ENCODE measurements around the gene RSRC1.
"Not testable (repeated sequence)": the region's sequence is repeated elsewhere in the genome, so short reads cannot be mapped to it uniquely, and the experiment has no call there.

The RSRC1 gene

DNA sequence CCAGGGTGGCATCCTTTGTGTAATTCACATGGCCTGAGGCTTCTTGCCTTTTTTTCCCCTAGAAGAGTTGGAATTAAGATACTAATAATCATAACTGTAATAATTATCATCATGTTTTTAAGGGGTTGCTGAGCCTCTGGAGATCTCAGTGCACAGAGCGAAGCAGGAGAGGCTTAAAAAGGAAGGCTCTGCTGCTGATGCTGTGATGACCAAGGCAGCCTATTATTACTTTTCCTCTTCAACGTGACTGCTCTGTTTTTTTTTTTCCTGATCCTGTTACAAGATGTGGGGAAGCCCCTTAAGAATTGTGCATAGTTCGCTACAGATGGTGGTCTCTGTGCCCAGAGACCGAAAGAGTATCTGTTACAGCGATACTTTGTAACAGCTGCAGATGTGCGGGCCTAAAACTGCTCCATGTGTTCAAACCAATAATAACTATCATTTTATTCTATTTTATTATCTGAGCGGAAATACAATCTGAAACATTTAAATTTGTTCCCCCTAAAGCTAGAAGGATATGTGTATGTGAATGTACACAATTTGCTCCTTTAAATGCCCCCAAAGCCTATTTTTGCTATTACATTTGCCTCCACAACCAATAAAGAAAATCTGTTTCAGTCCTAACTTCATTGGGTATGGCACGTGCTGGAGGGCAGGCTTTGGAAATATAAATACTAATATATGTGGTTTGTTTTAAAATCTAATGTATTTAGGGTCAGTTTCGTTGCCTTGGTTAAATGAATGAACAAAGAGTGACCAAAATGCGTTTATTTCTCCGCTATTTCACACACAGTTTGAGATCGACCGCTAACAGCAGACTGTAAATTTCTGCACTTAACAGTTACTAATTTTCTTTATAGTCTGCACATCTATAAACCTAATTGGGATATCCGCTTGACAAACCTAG lies 8.3 kb upstream of the RSRC1 start:
- no peak for DNase-seq

DNA sequence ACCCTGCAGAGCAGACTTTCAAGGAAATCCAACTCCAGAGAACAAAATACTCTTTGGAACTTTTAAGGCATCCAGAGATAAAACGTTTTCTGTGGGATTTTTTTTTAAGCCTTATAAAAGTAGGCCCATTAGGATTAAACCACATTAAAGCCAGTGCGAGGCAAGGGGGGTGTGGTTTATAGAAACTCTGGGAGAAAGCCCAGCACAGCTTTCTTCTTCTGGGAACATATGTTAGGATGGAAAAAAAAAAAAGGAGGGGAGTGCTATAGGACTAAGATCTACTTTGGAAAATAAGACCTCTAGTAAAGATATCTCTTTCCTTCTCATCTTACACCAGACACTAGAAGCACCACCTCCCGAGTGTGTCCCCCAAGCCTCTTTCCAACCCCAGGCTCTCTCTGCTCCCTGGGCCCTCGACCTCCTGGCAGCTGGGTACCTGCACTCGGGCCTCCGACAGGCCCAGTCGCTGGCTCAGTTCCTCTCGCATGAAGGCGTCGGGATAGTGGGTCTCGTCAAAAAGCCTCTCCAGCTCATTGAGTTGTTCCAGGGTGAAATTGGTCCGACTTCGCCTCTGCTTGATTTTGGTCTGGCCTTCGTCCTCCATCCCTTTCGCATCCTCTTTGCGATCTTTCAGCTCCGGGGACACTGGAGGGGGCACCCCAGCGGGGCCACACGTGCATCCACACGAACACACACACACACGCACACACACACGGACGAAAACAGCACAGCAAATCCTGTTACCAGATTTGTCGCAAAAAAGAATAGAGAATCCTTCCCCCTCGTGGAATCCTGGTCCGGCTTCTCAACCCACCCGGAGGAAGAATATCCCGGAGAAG lies 7.4 kb upstream of the RSRC1 start:
- DNase-seq = no peak

DNA sequence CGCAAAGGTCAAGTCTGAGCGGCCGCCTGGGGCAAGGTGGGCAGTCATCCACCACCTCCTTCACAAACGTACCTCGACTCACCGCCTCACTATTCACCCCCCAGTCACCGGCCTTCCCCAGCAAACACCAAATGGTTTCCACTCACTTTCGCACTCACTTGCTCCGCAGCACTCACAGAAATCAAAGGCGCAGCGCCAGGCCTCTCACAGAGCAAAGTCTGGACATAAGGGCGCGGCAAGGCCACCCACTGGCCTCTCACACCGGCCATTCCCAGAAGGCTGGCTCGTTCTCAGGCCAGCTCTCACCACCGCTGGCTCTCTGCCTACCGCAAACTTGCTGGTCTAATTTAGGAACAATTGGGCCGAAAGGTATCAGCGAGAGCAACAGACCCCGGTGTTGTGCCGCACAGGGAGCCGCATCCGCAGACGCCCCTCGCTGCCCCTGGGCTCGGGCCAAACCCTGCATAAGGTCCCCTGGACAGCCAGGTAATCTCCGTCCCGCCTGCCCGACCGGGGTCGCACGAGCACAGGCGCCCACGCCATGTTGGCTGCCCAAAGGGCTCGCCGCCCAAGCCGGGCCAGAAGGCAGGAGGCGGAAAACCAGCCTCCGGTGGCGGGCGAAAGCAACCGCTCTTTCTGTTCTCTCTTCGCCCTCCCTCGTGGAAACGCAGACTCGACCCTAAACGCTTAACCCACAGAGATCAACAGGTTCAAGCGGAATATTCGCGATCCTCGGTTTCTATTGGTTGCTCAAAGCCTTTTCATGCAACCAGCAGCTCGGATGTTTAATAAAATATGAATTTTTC lies 6.6 kb upstream of the RSRC1 start:
- no peak for DNase-seq

DNA sequence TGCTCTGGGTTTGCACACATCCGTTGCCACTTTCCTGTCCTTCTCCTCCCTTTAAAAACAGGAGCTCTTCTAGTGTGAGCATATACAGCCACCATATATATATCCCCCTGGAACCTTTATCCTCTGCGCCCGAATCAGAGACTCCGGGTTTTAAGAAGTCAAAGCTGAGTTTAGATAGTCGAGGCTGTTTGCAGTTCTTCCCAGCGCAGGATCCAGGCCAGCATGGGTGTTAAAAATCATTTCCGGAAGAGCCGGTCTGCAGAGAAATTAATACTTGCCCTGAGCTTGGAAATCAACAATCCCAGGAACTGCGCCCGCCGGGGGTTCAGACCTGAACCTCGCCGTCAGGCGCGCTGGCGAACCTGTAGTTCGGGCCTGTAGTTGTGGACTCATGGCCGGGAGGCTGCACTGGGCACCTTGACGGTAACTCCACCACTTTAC lies 6.0 kb upstream of the RSRC1 start:
- DNase-seq = no peak

DNA sequence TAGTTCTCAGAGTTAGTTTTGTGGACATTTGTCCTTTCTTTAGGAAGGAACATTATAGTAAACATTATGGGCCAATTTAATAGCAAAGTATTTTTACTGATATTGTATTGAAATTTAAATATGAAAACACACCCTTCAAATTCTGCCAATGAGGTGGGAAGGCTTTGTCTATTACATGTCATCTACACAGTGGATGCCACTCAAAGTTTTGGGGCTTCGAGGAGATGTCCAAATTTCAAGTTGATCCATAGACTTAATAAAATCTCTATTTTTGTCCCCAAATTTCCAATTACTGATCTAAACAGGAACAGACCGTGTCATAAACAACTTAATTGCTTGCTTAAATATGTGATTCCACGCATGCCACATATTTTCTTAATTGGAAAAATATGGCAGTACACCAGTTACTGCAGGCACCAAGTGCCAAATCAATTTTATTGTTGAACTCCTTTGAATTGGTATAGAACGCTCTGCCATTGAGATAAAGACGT lies 5.4 kb upstream of the RSRC1 start:
- DNase-seq = no peak

DNA sequence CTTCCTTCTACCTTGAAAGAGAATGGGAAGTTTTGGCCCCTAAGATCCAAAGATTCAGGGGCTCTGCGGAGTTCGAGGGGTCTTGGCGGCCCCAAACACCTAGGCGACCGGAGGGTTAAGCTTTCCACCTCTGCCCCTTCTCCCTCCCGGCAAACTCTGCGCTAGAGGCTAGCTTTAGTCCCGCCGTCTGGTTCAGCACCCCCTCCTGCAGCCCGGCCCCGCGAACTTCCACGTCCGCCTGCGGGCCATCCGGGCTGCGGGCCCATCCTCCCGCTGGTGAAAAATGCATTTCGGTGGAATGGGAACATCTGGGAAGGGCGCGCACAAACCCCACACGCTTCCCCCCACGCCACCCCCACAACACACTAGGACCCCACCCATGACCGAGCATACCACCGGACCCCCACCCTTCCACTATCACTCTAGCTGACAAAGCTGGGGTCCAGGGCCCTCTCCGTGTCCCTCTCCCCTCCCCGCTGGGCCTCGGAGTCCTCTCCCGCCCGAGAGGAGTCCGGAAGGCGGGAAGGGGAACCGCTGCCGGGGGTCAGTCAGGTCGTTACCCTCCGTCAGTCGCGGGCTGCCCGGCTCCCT lies 4.7 kb upstream of the RSRC1 start:
- no peak for DNase-seq

DNA sequence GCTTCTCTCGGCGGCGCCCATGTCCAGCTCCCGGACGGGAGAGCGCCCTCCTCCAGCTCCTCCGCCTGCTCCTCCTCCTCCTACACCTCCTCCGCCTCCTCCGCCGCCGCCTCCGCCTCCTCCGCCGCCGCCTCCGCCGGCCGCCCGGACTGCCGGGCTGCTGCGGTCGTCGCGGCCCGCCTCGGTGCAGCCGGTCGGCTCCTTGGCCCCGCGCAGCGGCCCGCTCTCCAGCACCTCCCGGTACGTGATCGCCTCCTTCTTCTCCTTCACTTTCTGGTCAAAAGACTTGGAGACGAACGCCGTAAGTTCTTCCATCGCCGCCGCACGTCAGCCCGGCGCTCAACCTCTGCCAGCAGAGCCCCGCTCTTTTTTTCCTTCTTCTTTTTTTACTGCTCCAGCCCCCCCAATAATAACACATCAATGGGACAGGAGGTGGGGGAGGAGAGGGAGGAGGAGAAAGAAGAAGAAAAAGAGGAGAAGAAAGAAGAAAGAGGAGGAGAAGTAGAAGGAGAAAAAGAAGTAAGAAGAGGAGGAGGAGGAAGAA lies 4.1 kb upstream of the RSRC1 start:
- DNase-seq = no peak

DNA sequence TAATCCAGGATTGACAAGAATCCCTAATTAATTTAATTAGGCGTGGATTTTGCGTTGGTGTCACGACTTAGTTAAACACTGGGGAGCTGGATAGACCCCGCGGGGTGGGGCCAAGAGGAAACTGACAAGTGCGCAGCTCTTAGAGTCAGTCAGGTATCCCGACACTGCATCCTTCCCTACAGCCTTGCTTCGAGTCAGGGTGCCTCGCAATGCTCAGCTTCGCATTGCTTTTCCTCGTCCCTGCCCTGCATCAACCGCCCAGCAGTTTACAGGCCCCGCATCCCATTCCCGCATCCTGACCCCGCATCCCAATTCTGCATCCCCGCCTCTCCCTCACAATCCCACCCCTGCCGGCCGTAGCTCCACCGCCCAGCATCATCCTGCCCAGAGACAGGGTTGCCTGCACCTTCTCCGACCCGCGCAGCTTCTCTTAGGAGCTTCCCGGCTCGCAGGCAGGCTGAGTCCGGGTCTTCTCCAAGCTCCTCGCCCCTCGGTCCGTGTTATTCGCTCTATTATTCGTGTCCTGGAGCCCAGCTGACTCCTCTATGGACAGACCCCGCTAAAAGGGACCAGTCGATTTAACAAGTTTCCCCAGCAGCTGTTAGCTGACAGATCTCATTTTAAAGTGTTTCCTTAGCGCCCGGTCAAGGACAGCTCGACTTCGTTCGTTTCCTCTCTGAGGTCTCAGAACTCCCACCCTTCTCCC lies 3.0 kb upstream of the RSRC1 start:
- DNase-seq = no peak

DNA sequence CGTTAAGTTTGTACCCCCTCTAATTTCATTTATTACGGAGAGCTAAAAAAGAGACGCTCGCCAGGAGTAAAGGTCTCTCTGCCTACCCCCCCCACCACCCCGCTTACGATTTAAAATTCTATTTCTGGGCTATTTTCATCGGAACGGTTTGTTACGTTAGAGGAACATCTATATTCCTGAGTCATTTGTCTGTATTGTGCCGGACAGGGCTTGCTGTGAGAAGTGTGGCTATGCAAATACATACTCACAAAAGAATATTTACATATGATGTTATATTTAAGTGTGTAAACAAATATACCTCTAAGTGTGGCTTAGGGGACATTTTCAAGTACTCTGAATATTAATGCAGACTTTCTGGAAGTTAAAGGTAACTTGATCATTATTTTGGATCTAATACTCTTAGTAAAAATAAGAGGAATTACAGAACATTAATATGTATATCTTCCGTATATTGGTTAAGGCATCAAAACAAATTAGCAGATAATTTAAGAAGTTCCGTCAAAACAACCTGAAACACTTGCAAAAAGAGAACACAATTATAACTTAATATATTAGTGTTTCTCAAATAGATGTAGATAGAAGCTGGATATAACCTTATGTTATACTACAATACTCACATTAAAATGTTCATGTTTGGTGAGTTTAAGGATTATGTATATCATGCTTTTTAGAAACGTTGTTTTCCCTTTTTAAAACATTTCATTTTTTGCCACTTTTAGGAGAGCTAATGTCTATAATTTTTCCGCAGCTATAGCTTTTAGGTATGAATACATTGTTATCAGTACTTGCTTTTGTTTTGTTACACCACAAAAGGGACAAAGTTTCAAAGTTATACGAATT lies 2.1 kb upstream of the RSRC1 start:
- DNase-seq = no peak

DNA sequence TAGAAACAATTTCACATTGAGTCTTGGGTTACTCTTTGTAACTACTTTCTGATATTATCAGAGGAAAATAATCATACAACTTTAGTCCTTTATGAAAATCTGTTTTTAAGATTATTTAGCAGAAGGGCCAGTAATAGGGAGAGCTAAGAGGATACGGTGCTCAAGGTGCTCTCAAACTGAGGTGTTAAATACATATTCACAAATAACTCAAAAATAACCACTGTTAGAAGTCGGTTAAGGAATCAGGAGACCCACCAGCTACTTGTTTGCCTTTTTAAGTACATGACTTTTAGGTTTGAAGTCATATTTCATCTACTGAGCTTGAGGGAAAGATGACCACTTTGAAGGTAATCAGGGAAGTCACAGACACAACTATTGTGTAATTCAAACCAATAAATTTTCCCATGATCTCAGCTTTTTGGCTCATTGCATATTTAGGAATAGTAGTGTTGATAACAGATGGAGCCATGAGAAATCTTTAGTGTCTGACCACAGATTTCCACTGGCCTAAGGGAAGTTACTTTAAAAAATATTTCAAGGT lies 1.4 kb upstream of the RSRC1 start:
- DNase-seq = no peak

DNA sequence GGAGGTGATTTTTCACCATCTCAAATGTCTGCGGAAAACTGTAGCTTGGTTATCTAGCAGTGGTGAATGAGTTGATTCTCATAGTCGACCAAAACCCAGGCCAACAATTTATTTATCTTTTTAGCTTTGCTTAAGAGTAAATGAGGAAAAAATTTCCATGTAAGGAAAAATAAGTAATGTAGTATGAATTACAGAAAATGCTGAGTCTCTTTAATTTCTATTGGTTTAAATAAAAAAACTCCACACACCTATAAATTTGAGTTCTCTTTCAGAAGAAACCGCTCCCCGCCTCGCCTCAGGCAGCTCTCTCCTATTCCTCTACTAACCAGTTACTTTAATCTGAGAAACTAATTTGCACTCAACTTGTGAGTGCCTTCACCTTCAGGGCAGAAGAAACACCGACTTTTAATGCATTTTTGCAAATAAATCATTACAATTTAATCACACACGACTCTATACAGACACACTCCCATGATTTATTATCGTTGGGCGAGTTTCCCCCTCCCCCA lies 540 bp upstream of the RSRC1 start:
- DNase-seq = peak; percentile 19

DNA sequence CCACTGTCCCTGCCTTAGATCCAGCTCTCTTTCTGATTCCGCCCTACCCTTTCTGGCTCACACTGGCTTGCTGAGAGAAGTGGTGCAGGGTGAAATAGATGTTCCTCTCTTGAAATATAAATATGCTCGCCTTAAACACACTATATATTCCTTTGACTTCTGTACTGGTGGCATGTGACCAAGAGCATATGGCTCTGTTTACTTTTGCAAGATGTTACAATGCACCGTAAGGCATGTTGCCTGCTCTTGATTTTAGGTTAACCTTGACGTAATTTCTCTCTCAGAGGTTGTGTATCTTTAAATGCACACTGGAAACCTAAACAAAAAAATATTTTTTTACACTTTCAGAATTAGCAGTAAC lies 749 bp downstream of the RSRC1 start:
- no peak for DNase-seq

DNA sequence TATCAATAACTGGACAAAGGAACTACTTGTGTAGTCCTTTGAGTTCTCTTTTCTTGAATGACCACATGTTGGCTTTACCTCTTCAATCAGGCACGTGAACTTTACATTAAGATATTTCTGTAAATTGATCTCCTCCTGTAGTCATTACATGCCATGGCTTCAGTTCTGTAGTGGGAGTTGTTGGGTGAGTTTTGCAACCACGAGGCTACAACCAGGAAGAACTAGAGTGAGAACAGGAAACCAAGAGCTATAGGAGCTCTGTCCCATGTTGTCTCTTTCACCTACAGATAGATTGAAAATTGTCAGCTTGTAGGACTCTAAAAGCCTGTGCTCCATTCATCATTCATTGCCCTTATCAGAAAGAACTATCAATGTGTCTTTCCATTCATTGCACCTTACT lies 2.0 kb downstream of the RSRC1 start:
- no peak for DNase-seq

DNA sequence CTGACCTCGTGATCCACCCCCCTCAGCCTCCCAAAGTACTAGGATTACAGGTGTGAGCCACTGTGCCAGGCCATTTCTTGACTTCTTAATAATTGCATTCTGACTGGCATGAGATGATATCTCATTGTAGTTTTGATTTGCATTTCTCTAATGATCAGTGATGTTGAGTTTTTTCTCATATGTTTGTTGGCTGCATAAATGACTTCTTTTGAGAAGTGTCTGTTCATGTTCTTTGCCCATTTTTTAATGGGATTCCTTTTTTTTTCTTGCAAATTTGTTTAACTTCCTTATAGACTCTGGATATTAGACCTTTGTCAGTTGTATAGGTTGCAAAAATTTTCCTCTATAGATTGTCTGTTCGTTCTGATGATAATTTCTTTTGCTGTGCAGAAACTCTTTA lies 3.7 kb downstream of the RSRC1 start:
- not testable (repeated sequence) for DNase-seq

DNA sequence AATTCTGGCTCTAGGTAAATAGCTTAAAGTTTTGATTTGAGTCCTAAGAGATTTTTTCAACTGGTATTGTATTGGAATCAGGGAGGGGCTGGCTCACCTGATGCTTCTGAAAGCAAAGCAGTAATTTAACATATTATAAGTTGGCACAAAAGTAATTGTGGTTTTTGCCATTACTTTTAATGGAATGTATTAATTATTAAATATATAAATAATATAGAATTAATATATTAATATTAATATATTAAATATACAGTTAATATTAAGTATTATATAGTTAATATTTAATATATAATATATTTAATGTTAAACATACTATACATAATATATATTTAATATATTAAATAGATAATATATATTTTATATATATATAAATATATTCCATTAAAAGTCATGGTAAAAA lies 10.4 kb downstream of the RSRC1 start:
- DNase-seq = no peak

DNA sequence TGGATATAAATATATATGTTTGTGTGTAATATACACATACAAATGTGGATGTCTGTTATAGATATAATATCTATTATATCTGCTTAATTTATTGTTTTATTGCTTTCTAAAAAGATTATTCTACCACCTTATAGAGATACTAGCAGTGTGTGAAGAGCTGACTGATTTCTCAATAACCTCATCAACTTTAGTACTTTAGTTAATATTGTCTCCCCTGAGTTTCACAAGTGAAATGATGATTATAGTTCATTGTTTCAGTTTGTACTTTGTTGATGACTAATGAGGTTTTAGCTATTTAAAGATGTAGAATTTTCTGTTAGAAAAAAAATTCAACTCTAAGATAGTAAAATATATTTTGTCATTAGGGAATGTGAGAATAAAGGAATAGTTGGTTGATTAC lies 11.4 kb downstream of the RSRC1 start:
- no peak for DNase-seq

DNA sequence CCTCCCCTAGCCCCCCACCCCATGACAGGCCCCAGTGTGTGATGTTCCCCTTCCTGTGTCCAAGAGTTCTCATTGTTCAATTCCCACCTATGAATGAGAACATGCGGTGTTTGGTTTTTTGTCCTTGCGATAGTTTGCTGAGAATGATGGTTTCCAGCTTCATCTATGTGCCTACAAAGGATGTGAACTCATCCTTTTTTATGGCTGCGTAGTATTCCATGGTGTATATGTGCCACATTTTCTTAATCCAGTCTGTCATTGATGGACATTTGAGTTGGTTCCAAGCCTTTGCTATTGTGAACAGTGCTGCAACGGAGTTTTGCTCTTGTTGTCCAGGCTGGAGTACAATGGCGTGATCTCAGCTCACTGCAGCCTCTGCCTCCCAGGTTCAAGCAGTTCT lies 12.8 kb downstream of the RSRC1 start:
- DNase-seq = not testable (repeated sequence)

DNA sequence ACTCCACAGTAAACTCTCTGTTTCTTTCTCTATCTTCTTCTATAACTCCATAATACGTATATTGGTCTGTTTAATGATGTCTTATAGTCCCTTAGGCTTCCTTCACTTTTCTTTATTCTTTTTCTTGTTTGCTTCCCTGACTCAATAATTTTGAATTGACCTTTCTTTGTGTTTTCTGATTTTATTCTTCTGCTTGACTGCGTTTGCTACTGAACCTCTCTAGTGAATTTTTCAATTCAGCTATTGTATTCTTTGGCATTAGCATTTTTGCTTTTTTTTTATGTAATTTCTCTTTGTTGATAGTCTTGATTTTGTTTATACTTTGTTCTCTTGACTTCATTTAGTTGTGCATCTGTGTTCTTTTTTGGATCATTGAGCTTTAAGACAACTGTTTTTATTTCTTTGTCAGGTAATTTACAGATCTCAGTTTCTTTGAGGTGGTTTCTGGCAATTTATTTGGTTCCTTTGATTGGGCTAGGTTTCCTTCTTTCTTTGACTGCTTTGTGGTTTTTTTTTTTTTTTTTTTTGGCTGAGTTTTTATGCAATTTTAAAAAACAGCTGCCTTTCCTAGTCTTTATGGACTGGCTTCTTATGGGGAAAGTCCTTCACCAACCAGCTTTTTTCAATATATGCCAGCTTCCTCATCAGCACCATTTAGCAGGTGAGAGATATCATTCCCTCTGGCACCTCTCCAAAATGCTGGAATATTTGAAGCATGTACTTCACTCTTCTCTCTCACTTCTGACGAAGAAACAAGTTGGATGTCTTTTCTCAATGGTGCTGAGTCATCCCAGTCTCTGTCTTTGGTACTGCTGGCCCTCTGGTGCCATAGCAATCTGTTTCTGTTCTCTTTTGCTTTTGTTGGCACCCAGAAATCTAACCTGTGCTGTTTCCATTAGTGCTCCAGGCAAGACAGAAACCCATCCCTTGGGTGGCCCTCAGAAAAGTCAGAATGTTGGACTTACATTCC lies 17.6 kb downstream of the RSRC1 start:
- no peak for DNase-seq

DNA sequence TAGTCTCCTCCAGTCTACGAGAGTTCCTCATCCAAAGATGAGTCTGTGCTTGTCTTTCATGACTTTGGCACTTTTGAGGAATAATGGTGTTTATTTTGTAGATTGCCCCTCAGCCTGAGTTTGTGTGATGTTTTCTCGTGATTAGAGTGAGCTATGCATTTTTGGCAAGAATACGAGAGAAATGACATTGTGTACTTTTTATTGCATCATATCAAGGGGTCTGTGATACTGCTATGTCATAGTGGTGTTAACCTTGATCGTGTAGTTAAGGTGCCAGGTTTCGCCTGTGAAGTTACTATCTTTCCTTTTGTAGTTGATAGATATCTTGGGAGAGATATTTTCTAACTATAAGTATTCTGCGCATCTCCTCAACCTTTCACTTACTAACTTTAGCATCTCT lies 18.9 kb downstream of the RSRC1 start:
- DNase-seq = no peak
